Heart left ventricle (tissue), 16 donors: ENCODE results near the gene DGKA. TPM values are rescaled to one million over a fixed set of nuclear protein-coding genes. Genes with fewer than 3 reads are reported as not detected.
A peak's percentile ranks its signal among the peaks of the same experiment; 100 is the strongest.

Experiments used
- ATAC-seq, 4 donors: fragments of 200-7000 bp; cut with Tn5 transposase; one replicate each; pipeline ENCODE4 v1.9.1; 2020 to 2022; ENCODE audit warnings: moderate library complexity in 4 of 4, mild to moderate bottlenecking in 3 of 4, moderate number of reproducible peaks in 1 of 4
- DNase-seq, 5 donors: peaks; one replicate each; pipeline ENCODE4 v3.0.0-alpha.2; 2020
- H3K27ac ChIP-seq, 12 donors: fragments of 200-600 bp; sonication (generic) in 4 of 12; one replicate each; pipeline versions ENCODE4 v1.5.0 to v1.8.0; 2016 to 2022; ENCODE audit warnings: mild to moderate bottlenecking in 2 of 12
- H3K27me3 ChIP-seq, 9 donors: fragments of 200-600 bp; sonication (generic) in 2 of 9; one replicate each; pipeline versions ENCODE4 v1.5.1 to v1.8.0; 2016 to 2022; ENCODE audit warnings: mild to moderate bottlenecking in 3 of 9
- H3K36me3 ChIP-seq, 9 donors: fragments of 200-600 bp; sonication (generic) in 2 of 9; one replicate each; pipeline versions ENCODE4 v1.5.0 to v1.8.0; 2018 to 2022; ENCODE audit warnings: mild to moderate bottlenecking in 2 of 9
- H3K4me1 ChIP-seq, 12 donors: fragments of 200-600 bp; sonication (generic) in 4 of 12; one replicate each; pipeline versions ENCODE4 v1.5.0 to v1.8.0; 2016 to 2022; ENCODE audit warnings: mild to moderate bottlenecking in 3 of 12
- H3K4me3 ChIP-seq, 12 donors: fragments of 200-600 bp; sonication (generic) in 4 of 12; one replicate each; pipeline versions ENCODE4 v1.5.0 to v1.8.0; 2017 to 2022; ENCODE audit warnings: mild to moderate bottlenecking in 9 of 12, moderate library complexity in 4 of 12
- H3K9me3 ChIP-seq, 12 donors: fragments of 200-600 bp; sonication (generic) in 4 of 12; one replicate each; pipeline versions ENCODE4 v1.5.0 to v1.8.0; 2016 to 2022; ENCODE audit warnings: mild to moderate bottlenecking in 1 of 12
- POLR2A ChIP-seq, 2 donors: fragments of 450-650 bp; IDR thresholded peaks; one replicate each; pipeline ENCODE4 v1.6.1; 2017; ENCODE audit warnings: antibody characterized with exemption in 2 of 2, mild to moderate bottlenecking in 2 of 2, moderate library complexity in 2 of 2
- WGBS, 4 donors: extraction: QIAGEN DNeasy Blood & Tissue Kit in 2 of 4; methylation state at CpG; one replicate each; pipeline versions ENCODE4 v1.1.5 to v1.1.7; 2013 to 2018; 5-methylcytosine and 5-hydroxymethylcytosine counted together
- intact Hi-C, 10 donors: fragments of 100-400 bp; cut with DNase I; formaldehyde crosslinking; loops; one replicate each; pipeline versions ENCODE4 v1.11.1 to v1.14.2; 2022
- polyA plus RNA-seq, 2 donors: library from polyadenylated mRNA; stranded (reverse); fragments of 200-250 nt; gene quantifications; one replicate each; pipeline ENCODE4 v1.2.3, GENCODE V29; 2013
- total RNA-seq, 9 donors: library from RNA; depleted of rRNA in 2 of 9; stranded (reverse); fragments of >200 nt in 2 of 9; fragmentation: NEBNext Ultra II Directional in 3 of 9; extraction: Animal tissue kit (Norgen Biotek cat#: 25700) in 3 of 9; gene quantifications; one replicate each; pipeline versions ENCODE4 v1.1.0 to v1.2.4, GENCODE V29; 2016 to 2023
- TF ChIP-seq, protein P1 (sequence below), 12 donors: fragments of 200-600 bp; sonication (generic) in 4 of 12; IDR thresholded peaks; one replicate each; pipeline versions ENCODE4 v1.5.0 to v1.8.0; 2018 to 2022; ENCODE audit warnings: antibody characterized with exemption in 12 of 12, mild to moderate bottlenecking in 5 of 12
- donor health status: ischemic (EF 13 %, LVEDD 7.1; RV severe dilation, severe dysfunction).
- donor health status: healthy with polysubstance abuse.
- donor health status: DM: no; HTN: yes; CAD: no.
- donor health status: DM: no; HTN: no; CAD: no.
- donor health status: ischemic (EF 25% LVEDD 6.9; RV normal size, moderate dysfunction).
- donor health status: ischemic (EF 25% LVEDD 5.7; RV mildly dilated, moderate dysfunction).
- donor health status: healthy.
- donor health status: DM: yes; HTN: yes; CAD: no.
- donor health status: ischemic (EF 35%, LVEDD 5.7; RV mildly dilated, moderate dysfunction).
- donor health status: nonischemic (EF 11% LVEDD 7.7; RV severe dilation, severe dysfunction).
- donor health status: DM: yes; HTN: yes; CAD: no.
- donor health status: PGD.
- donor health status: ischemic (EF 29% LVEDD 5.4; RV normal size, mild dysfunction).
- donor health status: nonischemic (EF 23%, LVEDD 6.1; RV moderate dilation, normal function).

DGKA gene
- total and polyA plus RNA-seq, 11 donors = 5.3 to 27.8 (median 7.8) TPM

DNA sequence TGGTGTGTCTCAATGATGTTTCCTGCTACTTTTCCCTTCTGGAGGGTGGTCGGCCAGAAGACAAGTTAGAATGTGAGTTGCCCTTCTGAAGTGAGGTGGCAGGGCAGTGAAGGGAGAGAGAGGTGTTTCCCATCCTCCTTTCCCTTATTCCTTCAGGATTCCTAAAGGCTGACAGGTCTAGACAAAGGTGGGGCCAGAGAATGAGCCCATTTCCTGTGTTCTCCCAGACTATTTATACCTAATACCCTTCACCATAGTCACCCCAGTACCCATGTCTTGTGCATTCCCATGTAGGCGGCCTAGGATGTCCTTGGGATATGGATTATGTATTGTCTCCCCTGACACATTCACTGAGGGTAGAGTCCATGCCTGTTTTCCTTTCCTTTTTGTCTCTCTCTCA is 7.0 kb downstream of the DGKA start:
- no peaks in the 10 kb centered on the region for H3K27me3 ChIP-seq
- TF ChIP-seq, protein P1, sequence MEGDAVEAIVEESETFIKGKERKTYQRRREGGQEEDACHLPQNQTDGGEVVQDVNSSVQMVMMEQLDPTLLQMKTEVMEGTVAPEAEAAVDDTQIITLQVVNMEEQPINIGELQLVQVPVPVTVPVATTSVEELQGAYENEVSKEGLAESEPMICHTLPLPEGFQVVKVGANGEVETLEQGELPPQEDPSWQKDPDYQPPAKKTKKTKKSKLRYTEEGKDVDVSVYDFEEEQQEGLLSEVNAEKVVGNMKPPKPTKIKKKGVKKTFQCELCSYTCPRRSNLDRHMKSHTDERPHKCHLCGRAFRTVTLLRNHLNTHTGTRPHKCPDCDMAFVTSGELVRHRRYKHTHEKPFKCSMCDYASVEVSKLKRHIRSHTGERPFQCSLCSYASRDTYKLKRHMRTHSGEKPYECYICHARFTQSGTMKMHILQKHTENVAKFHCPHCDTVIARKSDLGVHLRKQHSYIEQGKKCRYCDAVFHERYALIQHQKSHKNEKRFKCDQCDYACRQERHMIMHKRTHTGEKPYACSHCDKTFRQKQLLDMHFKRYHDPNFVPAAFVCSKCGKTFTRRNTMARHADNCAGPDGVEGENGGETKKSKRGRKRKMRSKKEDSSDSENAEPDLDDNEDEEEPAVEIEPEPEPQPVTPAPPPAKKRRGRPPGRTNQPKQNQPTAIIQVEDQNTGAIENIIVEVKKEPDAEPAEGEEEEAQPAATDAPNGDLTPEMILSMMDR (IDR thresholded peaks at IDR 0.05) = no peak
- no peak for TF ChIP-seq POLR2A (IDR thresholded peaks at IDR 0.05)
- DNase-seq (no peak), ATAC-seq (no peak)
- H3K4me1 ChIP-seq = peaks cover 0 to 30% (median 8%) of the 10 kb centered on the region in 12 donors
- H3K27ac ChIP-seq = no peak overlapping the region
- H3K36me3 ChIP-seq = peaks cover 0 to 49% (median 0%) of the 10 kb centered on the region in 9 donors
- intact Hi-C loops = loop anchor here in 3 of 10 donors (5.0 kb wide), 3 partner anchors 106 to 201 kb away; partner anchors contain the start of genes ORMDL2 (in 1 of the 3) and SARNP (in 1 of the 3)
- H3K9me3 ChIP-seq = no peaks in the 10 kb centered on the region
- WGBS, 4 donors = 82 to 94% (median 83%) methylated on average over 2 of the region's 2 CpGs
- no peak overlapping the region for H3K4me3 ChIP-seq

DNA sequence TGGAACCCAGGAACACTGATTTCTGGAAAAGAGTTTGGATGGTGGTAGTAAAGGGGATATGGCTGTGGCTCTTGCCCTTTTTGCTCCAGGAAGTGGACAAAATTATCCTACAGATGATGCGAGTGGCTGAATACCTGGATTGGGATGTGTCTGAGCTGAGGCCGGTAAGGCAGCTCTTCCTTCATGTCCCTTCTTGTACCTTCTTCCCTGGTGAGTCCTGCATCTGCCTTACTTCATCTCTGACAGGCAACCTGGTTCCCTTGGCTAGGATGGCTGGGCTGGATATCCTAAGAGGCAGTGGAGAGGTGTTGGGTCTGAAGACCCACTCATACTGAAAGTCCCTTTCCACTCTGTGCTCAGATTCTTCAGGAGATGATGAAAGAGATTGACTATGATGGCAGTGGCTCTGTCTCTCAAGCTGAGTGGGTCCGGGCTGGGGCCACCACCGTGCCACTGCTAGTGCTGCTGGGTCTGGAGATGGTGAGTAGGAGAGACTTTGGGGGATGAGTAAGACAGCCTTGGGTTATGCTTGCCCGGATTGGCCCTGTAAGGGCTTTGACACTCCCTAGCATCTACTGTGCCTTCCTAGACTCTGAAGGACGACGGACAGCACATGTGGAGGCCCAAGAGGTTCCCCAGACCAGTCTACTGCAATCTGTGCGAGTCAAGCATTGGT is 8.0 kb downstream of the DGKA start:
- H3K4me1 ChIP-seq = peaks cover 0 to 20% (median 8%) of the 10 kb centered on the region in 12 donors
- no peak overlapping the region for H3K27ac ChIP-seq
- H3K9me3 ChIP-seq = no peaks in the 10 kb centered on the region
- DNase-seq (no peak), ATAC-seq (no peak)
- no peak for TF ChIP-seq POLR2A (IDR thresholded peaks at IDR 0.05)
- TF ChIP-seq, protein P1 (IDR thresholded peaks at IDR 0.05) = no peak
- intact Hi-C loops = loop anchor here in 3 of 10 donors (5.0 kb wide), 3 partner anchors 107 to 202 kb away; partner anchors contain the start of genes ORMDL2 (in 1 of the 3) and SARNP (in 1 of the 3)
- H3K4me3 ChIP-seq = no peak overlapping the region
- 89 to 97% (median 95%) methylated on average over 8 of the region's 8 CpGs for whole genome bisulfite sequencing, 4 donors
- H3K27me3 ChIP-seq = no peaks in the 10 kb centered on the region
- H3K36me3 ChIP-seq = peaks cover 0 to 59% (median 2%) of the 10 kb centered on the region in 9 donors

DNA sequence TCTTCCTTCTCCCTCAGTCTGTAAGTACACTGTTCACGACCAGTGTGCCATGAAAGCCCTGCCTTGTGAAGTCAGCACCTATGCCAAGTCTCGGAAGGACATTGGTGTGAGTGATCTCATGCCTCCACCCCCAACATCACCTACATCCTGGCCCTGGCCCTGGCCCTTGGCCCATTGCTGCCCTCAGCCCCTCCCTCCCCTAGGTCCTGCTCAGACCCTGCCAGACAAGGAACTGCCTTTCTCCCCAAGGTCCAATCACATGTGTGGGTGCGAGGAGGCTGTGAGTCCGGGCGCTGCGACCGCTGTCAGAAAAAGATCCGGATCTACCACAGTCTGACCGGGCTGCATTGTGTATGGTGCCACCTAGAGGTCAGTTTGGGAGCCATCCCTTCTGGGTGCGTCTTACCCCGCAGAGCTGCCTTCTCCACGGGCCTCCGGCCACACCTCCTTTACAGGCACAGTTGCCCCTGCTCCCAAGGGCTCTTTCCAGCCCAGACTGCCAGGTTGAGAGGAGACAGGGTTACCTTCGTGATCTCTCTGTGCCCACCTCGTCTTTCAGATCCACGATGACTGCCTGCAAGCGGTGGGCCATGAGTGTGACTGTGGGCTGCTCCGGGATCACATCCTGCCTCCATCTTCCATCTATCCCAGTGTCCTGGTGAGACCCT is 9.2 kb downstream of the DGKA start:
- peak overlapping the region in 8 of 12 donors; percentile 15 to 42 (median 24) for H3K4me3 ChIP-seq

More for the DNA sequence above, 9.2 kb downstream of the DGKA start:
- Histone ChIP-seq H3K9me3 (no peaks in the 10 kb centered on the region), H3K36me3 (peaks cover 0 to 71% (median 6%) of the 10 kb centered on the region in 9 donors), H3K27ac (peak overlapping the region in 2 of 12 donors; percentile 7 to 58), H3K4me1 (peaks cover 0 to 13% (median 7%) of the 10 kb centered on the region in 12 donors), H3K27me3 (no peaks in the 10 kb centered on the region)
- intact Hi-C loops = loop anchor here in 8 of 10 donors (1.0 to 5.0 kb wide), 4 partner anchors 198 to 203 kb away; partner anchors contain the start of gene GDF11 (in 1 of the 8)
- peak; percentile 85 to 96 (median 95) for ATAC-seq
- peak; percentile 83 to 87 (median 87) for DNase-seq
- 9 to 15% (median 11%) methylated on average over 13 to 18 of the region's 18 CpGs for WGBS, 4 donors
- TF ChIP-seq POLR2A (IDR thresholded peaks at IDR 0.05) = no peak
- TF ChIP-seq, protein P1 (IDR thresholded peaks at IDR 0.05) = peak; percentile 87 to 94 (median 91)
